ENCODE results near the gene C6orf52.
"Not testable (repeated sequence)": the region's sequence is repeated elsewhere in the genome, so short reads cannot be mapped to it uniquely, and the experiment has no call there.

GRCh38 chr6:10660431-10661191, 33.8 kb downstream of the C6orf52 start:
- TF ChIP-seq EP300 (IDR thresholded peaks at IDR 0.05; ENCODE audit: low read depth); CTCF (IDR thresholded peaks at IDR 0.05); POLR2A (IDR thresholded peaks at IDR 0.05); POLR2AphosphoS5 (IDR thresholded peaks at IDR 0.05): not testable (repeated sequence)
